ENCODE data around the gene ATXN2L.
"Not testable (repeated sequence)": the region's sequence is repeated elsewhere in the genome, so short reads cannot be mapped to it uniquely, and the experiment has no call there.

Gene ATXN2L

GRCh38 chr16:28844226-28844885, 21.6 kb downstream of the ATXN2L start:
- peaks cover 27 to 41% of the 10 kb centered on the region in 2 donors for H3K36me3 Mint-ChIP-seq

DNA sequence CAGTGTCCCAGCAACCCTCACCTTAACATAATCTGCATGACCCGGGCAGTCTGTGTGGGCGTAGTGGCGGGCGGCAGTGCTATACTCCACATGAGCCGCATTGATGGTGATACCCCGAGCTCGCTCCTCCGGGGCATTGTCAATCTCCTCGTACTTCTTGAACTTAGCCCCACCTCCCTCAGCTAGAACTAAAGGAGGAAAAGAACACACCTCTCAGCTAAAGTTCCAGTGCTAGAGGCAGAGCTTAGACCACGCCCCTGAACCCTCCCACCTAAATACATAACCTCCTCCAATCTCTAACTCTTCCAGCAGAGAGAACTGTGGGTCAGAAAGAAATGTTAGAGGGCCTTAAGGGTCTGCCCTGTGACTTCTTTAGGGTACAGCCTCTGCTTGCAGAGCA, 22.5 kb downstream of the ATXN2L start:
- Mint-ChIP-seq H3K36me3 (peaks cover 24 to 41% of the 10 kb centered on the region in 2 donors), H3K4me3 (peak overlapping the region; percentile 85 to 95), H3K27ac (peak overlapping the region; percentile 98), H3K4me1 (peaks cover 19 to 46% of the 10 kb centered on the region in 2 donors), H3K27me3 (no peaks in the 10 kb centered on the region), H3K9me3 (no peaks in the 10 kb centered on the region)
- ATAC-seq (replicated peaks) (peak in 1 of 2 donors; percentile 7), DNase-seq (peak; percentile 28)

More at GRCh38 chr16:28844226-28844885, 21.6 kb downstream of the ATXN2L start:
- no peaks in the 10 kb centered on the region for H3K27me3 Mint-ChIP-seq
- ATAC-seq (replicated peaks) (no peak), DNase-seq (no peak)
- peaks cover 19 to 46% of the 10 kb centered on the region in 2 donors for H3K4me1 Mint-ChIP-seq
- no peaks in the 10 kb centered on the region for H3K9me3 Mint-ChIP-seq
- H3K27ac Mint-ChIP-seq: peak overlapping the region; percentile 98
- H3K4me3 Mint-ChIP-seq: peak overlapping the region; percentile 85 to 95

- Mint-ChIP-seq H3K9me3 (no peaks in the 10 kb centered on the region), H3K27ac (peak overlapping the region; percentile 98), H3K4me1 (peaks cover 19 to 46% of the 10 kb centered on the region in 2 donors), H3K36me3 (peaks cover 24 to 41% of the 10 kb centered on the region in 2 donors), H3K27me3 (no peaks in the 10 kb centered on the region), H3K4me3 (peak overlapping the region; percentile 85 to 95)
- ATAC-seq (replicated peaks): peak; percentile 0 to 1
- DNase-seq: no peak
These were observed 22.9 kb downstream of the ATXN2L start for GRCh38 chr16:28845761-28846079.

- H3K4me3 Mint-ChIP-seq: peak within 1 kb of the TSS; percentile 85 to 95
- peaks cover 24 to 41% of the 10 kb centered on the region in 2 donors for H3K36me3 Mint-ChIP-seq
- no peaks in the 10 kb centered on the region for H3K27me3 Mint-ChIP-seq
- DNase-seq (peak; percentile 99), ATAC-seq (replicated peaks) (peak; percentile 94 to 97)
- H3K27ac Mint-ChIP-seq: peak within 1 kb of the TSS; percentile 98
- peaks cover 19 to 46% of the 10 kb centered on the region in 2 donors for H3K4me1 Mint-ChIP-seq
- no peaks in the 10 kb centered on the region for H3K9me3 Mint-ChIP-seq
These were observed 23.5 kb downstream of the ATXN2L start, which contains the start of gene TUFM for GRCh38 chr16:28846080-28846932. Gene TUFM (minus strand): TSS chr16:28846348. CDS start chr16:28846269, 79 bp downstream.

- peaks cover 24 to 40% of the 10 kb centered on the region in 2 donors for H3K36me3 Mint-ChIP-seq
- no peaks in the 10 kb centered on the region for H3K27me3 Mint-ChIP-seq
- peak overlapping the region; percentile 98 for H3K27ac Mint-ChIP-seq
- peak overlapping the region; percentile 85 to 95 for H3K4me3 Mint-ChIP-seq
- no peaks in the 10 kb centered on the region for H3K9me3 Mint-ChIP-seq
- peaks cover 19 to 46% of the 10 kb centered on the region in 2 donors for H3K4me1 Mint-ChIP-seq
- peak; percentile 16 for DNase-seq
- peak; percentile 2 to 9 for ATAC-seq (replicated peaks)
These were observed 24.1 kb downstream of the ATXN2L start for GRCh38 chr16:28846933-28847273.

GRCh38 chr16:28858421-28858820, 35.6 kb downstream of the ATXN2L start:
- DNase-seq (no peak), ATAC-seq (replicated peaks) (no peak)
- peaks cover 2 to 5% of the 10 kb centered on the region in 2 donors for H3K36me3 Mint-ChIP-seq
- no peak overlapping the region for H3K27ac Mint-ChIP-seq
- H3K4me3 Mint-ChIP-seq: no peak overlapping the region
- H3K27me3 Mint-ChIP-seq: no peaks in the 10 kb centered on the region
- H3K9me3 Mint-ChIP-seq: no peaks in the 10 kb centered on the region
- peaks cover 0 to 4% of the 10 kb centered on the region in 2 donors for H3K4me1 Mint-ChIP-seq

GRCh38 chr16:28859326-28859725, 36.5 kb downstream of the ATXN2L start:
- DNase-seq: no peak
- H3K4me3 Mint-ChIP-seq: no peak overlapping the region
- peaks cover 6 to 8% of the 10 kb centered on the region in 2 donors for H3K4me1 Mint-ChIP-seq
- no peaks in the 10 kb centered on the region for H3K9me3 Mint-ChIP-seq
- H3K27ac Mint-ChIP-seq: no peak overlapping the region
- H3K36me3 Mint-ChIP-seq: peaks cover 2 to 5% of the 10 kb centered on the region in 2 donors
- no peak for ATAC-seq (replicated peaks)
- no peaks in the 10 kb centered on the region for H3K27me3 Mint-ChIP-seq

- no peaks in the 10 kb centered on the region for H3K27me3 Mint-ChIP-seq
- ATAC-seq (replicated peaks) (no peak), DNase-seq (no peak)
- H3K27ac Mint-ChIP-seq: peak overlapping the region; percentile 99
- peaks cover 21 to 30% of the 10 kb centered on the region in 2 donors for H3K4me1 Mint-ChIP-seq
- no peaks in the 10 kb centered on the region for H3K9me3 Mint-ChIP-seq
- H3K36me3 Mint-ChIP-seq: peaks cover 19 to 29% of the 10 kb centered on the region in 2 donors
- H3K4me3 Mint-ChIP-seq: peak overlapping the region; percentile 91 to 93
These were observed 41.4 kb downstream of the ATXN2L start for GRCh38 chr16:28863929-28864793.

DNA sequence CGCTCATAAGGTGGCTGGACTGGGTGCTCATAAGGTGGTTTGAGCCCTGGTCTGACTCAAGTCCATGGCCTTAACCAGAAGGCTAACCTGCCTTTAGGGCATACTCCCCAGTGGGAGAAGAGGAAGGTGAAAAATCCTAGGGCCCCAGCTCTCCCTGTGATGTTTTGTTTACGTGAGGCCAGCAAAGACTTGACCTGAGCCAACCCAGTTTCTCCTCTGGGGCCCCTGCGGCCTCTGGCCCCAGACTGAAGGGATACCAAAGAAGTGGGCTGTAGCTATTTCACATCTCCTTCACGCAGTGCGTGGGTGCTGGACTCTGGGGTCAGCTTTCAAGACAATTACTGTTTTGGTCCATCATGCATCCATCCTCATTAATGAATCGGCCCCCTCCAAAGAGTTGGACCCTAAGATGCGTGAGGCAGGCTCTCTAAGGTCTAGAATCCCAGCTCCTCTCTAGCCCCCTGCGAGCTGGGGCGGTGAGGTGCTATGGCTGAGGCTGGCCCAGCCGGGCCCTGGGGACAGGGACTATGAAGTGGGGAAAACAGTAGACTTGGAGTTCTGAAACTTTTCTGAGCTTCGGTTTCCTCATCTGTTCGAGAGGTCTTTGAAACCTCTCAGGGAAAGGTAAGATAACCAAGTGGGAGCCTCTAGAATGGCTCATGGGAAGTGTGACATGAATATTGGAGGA, 42.3 kb downstream of the ATXN2L start:
- Mint-ChIP-seq H3K27me3 (no peaks in the 10 kb centered on the region), H3K4me3 (peak overlapping the region; percentile 91 to 93), H3K4me1 (peaks cover 21 to 30% of the 10 kb centered on the region in 2 donors), H3K9me3 (no peaks in the 10 kb centered on the region), H3K36me3 (peaks cover 27 to 38% of the 10 kb centered on the region in 2 donors), H3K27ac (no peak overlapping the region)
- no peak for ATAC-seq (replicated peaks)
- DNase-seq: no peak

GRCh38 chr16:28865722-28866453, 43.1 kb downstream of the ATXN2L start:
- peaks cover 30 to 45% of the 10 kb centered on the region in 2 donors for H3K36me3 Mint-ChIP-seq
- H3K27me3 Mint-ChIP-seq: no peaks in the 10 kb centered on the region
- no peak for ATAC-seq (replicated peaks)
- peaks cover 22 to 30% of the 10 kb centered on the region in 2 donors for H3K4me1 Mint-ChIP-seq
- peak overlapping the region; percentile 47 for H3K27ac Mint-ChIP-seq
- peak overlapping the region in 1 of 2 donors; percentile 26 for H3K4me3 Mint-ChIP-seq
- no peak for DNase-seq
- no peaks in the 10 kb centered on the region for H3K9me3 Mint-ChIP-seq

GRCh38 chr16:28866454-28866804, 43.6 kb downstream of the ATXN2L start:
- no peak for ATAC-seq (replicated peaks)
- Mint-ChIP-seq H3K4me3 (peak overlapping the region in 1 of 2 donors; percentile 26), H3K27me3 (no peaks in the 10 kb centered on the region), H3K27ac (peak overlapping the region; percentile 47), H3K36me3 (peaks cover 30 to 45% of the 10 kb centered on the region in 2 donors), H3K4me1 (peaks cover 22 to 30% of the 10 kb centered on the region in 2 donors), H3K9me3 (no peaks in the 10 kb centered on the region)
- no peak for DNase-seq

GRCh38 chr16:28867241-28867640, 44.4 kb downstream of the ATXN2L start:
- peaks cover 30 to 48% of the 10 kb centered on the region in 2 donors for H3K36me3 Mint-ChIP-seq
- no peak for DNase-seq
- no peak overlapping the region for H3K4me3 Mint-ChIP-seq
- H3K27me3 Mint-ChIP-seq: no peaks in the 10 kb centered on the region
- H3K4me1 Mint-ChIP-seq: peaks cover 22 to 30% of the 10 kb centered on the region in 2 donors
- peak overlapping the region; percentile 47 for H3K27ac Mint-ChIP-seq
- no peaks in the 10 kb centered on the region for H3K9me3 Mint-ChIP-seq
- no peak for ATAC-seq (replicated peaks)

GRCh38 chr16:28867646-28868045, 44.8 kb downstream of the ATXN2L start:
- Mint-ChIP-seq H3K27ac (peak overlapping the region; percentile 47), H3K36me3 (peaks cover 32 to 52% of the 10 kb centered on the region in 2 donors), H3K4me1 (peaks cover 24 to 31% of the 10 kb centered on the region in 2 donors)
- not testable (repeated sequence) for ATAC-seq (replicated peaks); H3K9me3 Mint-ChIP-seq; H3K4me3 Mint-ChIP-seq; H3K27me3 Mint-ChIP-seq; DNase-seq
